HL-60 (cell line): ENCODE results near the gene POU3F2.

ENCODE experiments used
- DNase-seq, 2 experiments: peaks; one replicate each; pipeline ENCODE4 v3.0.0-alpha.2; 2010 to 2020; ENCODE audit warnings: low read depth in 1 of 2, low spot score in 1 of 2
- H3K27ac ChIP-seq: fragments of 250-450 bp; sonication (Bioruptor Pico); replicated peaks from 2 replicates; pipeline ENCODE4 v1.5.1; 2020; ENCODE audit warnings: mild to moderate bottlenecking, moderate library complexity
- H3K27me3 ChIP-seq: fragments of 250-450 bp; sonication (Bioruptor Pico); 2 replicates; pipeline ENCODE4 v1.5.1; 2021; ENCODE audit warnings: mild to moderate bottlenecking, moderate library complexity; ENCODE audit not compliant: insufficient read depth, poor library complexity, severe bottlenecking
- H3K4me3 ChIP-seq: replicated peaks from 2 replicates; pipeline ENCODE4 v1.5.1; 2011; ENCODE audit warnings: mild to moderate bottlenecking, control low read depth, low read length; ENCODE audit not compliant: insufficient read depth
- GABPA ChIP-seq: IDR thresholded peaks from 2 replicates; pipeline ENCODE4 v1.6.1; 2012; ENCODE audit warnings: low read depth
- POLR2AphosphoS5 ChIP-seq: IDR thresholded peaks from 2 replicates; pipeline ENCODE4 v1.6.1; 2012; ENCODE audit warnings: low read depth
- SPI1 ChIP-seq: IDR thresholded peaks from 2 replicates; pipeline ENCODE4 v1.6.1; 2012; ENCODE audit warnings: low read depth, mild to moderate bottlenecking, borderline replicate concordance
- TF ChIP-seq, protein P1 (sequence below): IDR thresholded peaks from 2 replicates; pipeline ENCODE4 v1.6.1; 2012; ENCODE audit warnings: low read depth; ENCODE audit not compliant: insufficient replicate concordance
- TF ChIP-seq, protein P2 (sequence below): IDR thresholded peaks from one replicate; pipeline ENCODE4 v1.5.1; 2011; ENCODE audit warnings: low read length, control low read depth, inconsistent platforms; ENCODE audit not compliant: insufficient read depth

POU3F2 gene

DNA sequence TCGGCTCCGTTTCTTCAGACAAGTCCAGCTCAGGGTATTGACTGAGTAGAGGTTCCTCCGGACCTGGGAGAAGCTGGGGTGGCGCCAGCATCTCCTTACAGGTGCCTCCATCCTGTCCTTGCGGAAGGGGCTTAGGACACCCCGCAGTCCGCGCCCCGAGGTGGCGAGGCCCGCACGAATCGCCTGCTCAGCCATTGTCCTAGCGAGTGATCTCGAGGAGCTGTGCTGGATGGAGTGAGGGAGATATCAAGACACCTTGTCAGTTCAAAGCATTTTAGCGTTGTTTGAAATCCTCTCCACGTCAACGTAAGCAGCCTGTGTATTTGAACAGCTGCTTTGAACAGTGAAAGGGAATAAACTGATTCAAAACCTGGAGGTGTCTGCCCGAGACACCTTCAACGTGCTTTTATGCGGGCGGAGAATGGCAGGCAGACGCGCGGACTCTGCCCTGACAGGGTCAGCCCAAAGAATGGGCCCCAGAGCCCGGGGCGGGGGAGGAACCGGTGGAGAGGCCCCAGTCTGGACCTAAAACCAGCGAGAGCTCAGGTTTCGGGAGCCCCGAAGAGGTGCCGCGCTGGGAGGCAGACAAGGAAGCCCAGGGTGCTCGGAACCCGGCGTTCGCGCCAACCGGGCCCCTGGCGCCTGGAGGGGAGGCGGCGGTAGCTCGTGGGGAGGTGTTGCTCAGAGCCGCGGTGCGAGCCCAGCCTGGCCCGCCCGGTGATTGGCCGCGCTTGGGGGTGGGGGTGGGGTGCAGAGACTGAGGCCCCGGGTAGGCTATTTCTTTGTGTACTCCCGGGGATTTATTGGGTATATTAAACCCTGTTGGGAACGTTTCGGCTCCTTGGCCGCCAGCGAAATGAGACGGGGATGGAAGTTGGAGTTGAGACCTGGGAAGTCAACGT lies 3.1 kb upstream of the POU3F2 start:
- Histone ChIP-seq H3K27me3 (peaks cover 89% of the 10 kb centered on the region), H3K27ac (no peak overlapping the region), H3K4me3 (no peak overlapping the region)
- DNase-seq: no peak
- TF ChIP-seq POLR2AphosphoS5: no peak
- TF ChIP-seq, protein P1, sequence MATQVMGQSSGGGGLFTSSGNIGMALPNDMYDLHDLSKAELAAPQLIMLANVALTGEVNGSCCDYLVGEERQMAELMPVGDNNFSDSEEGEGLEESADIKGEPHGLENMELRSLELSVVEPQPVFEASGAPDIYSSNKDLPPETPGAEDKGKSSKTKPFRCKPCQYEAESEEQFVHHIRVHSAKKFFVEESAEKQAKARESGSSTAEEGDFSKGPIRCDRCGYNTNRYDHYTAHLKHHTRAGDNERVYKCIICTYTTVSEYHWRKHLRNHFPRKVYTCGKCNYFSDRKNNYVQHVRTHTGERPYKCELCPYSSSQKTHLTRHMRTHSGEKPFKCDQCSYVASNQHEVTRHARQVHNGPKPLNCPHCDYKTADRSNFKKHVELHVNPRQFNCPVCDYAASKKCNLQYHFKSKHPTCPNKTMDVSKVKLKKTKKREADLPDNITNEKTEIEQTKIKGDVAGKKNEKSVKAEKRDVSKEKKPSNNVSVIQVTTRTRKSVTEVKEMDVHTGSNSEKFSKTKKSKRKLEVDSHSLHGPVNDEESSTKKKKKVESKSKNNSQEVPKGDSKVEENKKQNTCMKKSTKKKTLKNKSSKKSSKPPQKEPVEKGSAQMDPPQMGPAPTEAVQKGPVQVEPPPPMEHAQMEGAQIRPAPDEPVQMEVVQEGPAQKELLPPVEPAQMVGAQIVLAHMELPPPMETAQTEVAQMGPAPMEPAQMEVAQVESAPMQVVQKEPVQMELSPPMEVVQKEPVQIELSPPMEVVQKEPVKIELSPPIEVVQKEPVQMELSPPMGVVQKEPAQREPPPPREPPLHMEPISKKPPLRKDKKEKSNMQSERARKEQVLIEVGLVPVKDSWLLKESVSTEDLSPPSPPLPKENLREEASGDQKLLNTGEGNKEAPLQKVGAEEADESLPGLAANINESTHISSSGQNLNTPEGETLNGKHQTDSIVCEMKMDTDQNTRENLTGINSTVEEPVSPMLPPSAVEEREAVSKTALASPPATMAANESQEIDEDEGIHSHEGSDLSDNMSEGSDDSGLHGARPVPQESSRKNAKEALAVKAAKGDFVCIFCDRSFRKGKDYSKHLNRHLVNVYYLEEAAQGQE: no peak
- TF ChIP-seq, protein P2, sequence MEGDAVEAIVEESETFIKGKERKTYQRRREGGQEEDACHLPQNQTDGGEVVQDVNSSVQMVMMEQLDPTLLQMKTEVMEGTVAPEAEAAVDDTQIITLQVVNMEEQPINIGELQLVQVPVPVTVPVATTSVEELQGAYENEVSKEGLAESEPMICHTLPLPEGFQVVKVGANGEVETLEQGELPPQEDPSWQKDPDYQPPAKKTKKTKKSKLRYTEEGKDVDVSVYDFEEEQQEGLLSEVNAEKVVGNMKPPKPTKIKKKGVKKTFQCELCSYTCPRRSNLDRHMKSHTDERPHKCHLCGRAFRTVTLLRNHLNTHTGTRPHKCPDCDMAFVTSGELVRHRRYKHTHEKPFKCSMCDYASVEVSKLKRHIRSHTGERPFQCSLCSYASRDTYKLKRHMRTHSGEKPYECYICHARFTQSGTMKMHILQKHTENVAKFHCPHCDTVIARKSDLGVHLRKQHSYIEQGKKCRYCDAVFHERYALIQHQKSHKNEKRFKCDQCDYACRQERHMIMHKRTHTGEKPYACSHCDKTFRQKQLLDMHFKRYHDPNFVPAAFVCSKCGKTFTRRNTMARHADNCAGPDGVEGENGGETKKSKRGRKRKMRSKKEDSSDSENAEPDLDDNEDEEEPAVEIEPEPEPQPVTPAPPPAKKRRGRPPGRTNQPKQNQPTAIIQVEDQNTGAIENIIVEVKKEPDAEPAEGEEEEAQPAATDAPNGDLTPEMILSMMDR: no peak
- no peak for TF ChIP-seq GABPA
- TF ChIP-seq SPI1: no peak

DNA sequence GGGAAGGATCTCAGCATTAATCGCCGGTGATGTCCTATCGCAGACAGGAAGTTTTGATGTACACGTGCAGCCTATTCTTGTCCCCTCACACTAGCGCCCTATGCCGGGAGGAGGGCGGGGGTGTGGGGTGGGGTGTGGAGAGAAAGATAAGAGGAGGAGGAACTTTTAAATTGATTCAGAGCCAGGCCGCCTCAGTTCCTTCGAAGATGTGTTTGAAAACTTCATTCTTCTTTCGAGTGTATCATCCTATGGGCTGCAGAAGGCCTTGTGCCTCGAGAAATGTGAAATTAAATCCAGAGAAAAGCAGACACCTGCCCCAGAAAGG lies 2.5 kb upstream of the POU3F2 start:
- Histone ChIP-seq H3K27ac (no peak overlapping the region), H3K27me3 (peaks cover 89% of the 10 kb centered on the region), H3K4me3 (no peak overlapping the region)
- DNase-seq: no peak
- TF ChIP-seq POLR2AphosphoS5: no peak

DNA sequence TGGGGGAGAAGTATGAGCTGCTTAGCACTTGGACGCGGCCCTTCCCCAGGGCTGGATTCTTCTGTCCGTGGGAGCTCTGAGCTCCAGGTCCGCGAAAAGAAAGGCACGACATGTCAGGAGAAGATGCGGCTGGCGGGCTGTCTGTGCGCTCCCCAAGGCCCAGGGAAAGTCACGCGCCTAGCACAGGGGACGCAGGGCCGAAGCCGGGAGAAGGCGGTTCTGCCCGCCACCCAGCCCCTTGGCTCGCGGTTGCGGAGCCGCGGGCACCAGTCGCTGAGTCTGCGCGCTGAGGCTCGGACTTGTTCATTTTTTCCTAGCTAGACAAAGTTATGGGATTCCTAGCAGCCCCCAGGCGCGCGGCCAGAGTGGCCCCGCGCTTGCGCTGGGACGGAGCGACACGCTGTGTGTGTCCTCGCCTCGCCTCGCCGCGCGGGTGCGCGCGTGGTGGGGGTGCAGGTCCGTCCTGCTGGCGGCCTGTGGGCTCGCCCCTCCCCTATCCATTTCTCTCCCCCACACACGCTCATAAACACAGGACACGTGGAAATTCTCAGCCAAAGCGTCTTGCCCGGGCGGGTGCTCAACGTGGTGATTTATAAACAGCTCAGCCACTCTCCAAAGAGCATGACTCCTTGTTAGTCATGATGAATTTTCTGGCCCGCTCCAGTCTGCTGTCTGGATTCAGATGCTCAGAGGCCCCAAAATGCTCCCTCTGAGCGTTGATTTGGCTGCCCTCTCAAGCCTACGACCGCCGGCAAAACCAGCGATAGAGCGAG lies 1.9 kb upstream of the POU3F2 start:
- Histone ChIP-seq H3K27me3 (peaks cover 89% of the 10 kb centered on the region), H3K27ac (no peak overlapping the region), H3K4me3 (no peak overlapping the region)
- DNase-seq: no peak
- TF ChIP-seq GABPA: no peak

DNA sequence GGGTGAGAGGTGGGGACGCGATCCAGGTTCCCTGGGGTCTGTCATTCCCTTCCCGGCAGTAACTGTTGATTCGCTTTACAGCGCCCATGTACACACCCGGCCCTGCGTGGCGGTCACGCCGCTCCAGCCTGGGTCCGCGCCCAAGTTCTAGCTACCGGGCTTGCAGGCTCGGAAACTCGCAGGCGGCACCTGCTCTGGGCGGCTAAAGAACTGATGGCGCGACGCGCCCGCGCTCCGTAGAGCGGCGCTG lies 1.4 kb upstream of the POU3F2 start:
- no peak overlapping the region for H3K4me3 ChIP-seq
- TF ChIP-seq SPI1 (no peak), GABPA (no peak)
- TF ChIP-seq, protein P1: no peak
- TF ChIP-seq, protein P2: no peak
- no peak overlapping the region for H3K27ac ChIP-seq
- H3K27me3 ChIP-seq: peaks cover 89% of the 10 kb centered on the region
- no peak for DNase-seq
